Ovary (tissue), 3 donors: ENCODE results near the gene PDIA6.

ENCODE experiments used
- CTCF ChIP-seq, 3 donors: fragments of 450-650 bp in 2 of 3; fragments of 200-600 bp in 1 of 3; IDR thresholded peaks; one replicate each; pipeline versions ENCODE4 v1.5.1 to v1.8.0; 2016 to 2022; ENCODE audit warnings: antibody characterized with exemption in 3 of 3, mild to moderate bottlenecking in 1 of 3
- EP300 ChIP-seq: sonication (generic); formaldehyde crosslinking; IDR thresholded peaks from one replicate; pipeline ENCODE4 v1.6.1; 2017; ENCODE audit warnings: antibody characterized with exemption
- POLR2A ChIP-seq: fragments of 450-650 bp; IDR thresholded peaks from one replicate; pipeline ENCODE4 v1.6.1; 2017; ENCODE audit warnings: antibody characterized with exemption, mild to moderate bottlenecking, moderate library complexity
- donor health status: DM: no; HTN: no; CAD: no.

DNA sequence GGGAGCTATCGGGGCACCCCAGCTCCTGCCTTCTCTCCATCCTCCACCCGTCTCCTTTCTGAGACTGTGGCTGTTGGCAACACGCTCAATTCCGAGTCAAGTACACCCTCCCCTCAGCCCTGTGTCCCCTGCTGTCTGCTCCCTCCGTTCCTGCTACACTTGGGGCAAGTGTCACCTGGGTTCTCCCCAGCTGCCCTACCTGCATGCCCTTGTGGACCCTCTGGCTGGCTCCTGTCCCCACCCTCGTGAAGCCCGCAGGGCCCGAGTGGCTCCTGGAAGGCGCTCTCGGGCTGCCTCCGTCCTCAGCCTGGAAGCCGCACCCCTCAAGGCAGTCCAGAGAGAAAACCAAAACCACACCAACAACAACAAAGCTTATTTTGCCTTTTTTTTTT, 33.9 kb downstream of the PDIA6 start:
- no peak for TF ChIP-seq CTCF (IDR thresholded peaks at IDR 0.05)
- no peak for TF ChIP-seq EP300
- TF ChIP-seq POLR2A, result no peak
